ENCODE measurements around the gene COL20A1. TPM values are rescaled to one million over a fixed set of nuclear protein-coding genes. Genes with fewer than 3 reads are reported as not detected.

Gene COL20A1
- total RNA-seq, 4 donors from 2014 or later, result not detected

DNA sequence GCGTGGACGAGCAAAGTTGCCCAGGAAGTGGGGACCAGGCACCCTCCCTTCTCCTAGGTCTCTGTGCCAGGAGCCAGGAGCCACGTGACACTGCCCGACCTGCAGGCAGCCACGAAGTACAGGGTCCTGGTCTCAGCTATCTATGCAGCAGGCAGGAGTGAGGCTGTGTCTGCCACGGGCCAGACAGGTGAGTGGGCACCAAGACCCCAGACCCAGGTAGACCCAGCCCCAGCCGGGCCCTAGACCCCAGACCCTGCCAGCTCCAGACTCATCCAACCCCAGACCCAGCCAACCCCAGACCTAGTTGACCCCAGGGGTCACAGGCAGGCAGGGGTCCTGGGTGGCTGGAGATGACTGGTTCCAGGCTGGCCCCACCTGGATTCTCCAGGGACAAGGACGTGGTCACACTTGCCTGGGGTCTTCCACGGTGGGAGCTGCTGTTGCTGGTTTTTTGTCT lies 21.1 kb downstream of the COL20A1 start:
- TF ChIP-seq, protein P1, sequence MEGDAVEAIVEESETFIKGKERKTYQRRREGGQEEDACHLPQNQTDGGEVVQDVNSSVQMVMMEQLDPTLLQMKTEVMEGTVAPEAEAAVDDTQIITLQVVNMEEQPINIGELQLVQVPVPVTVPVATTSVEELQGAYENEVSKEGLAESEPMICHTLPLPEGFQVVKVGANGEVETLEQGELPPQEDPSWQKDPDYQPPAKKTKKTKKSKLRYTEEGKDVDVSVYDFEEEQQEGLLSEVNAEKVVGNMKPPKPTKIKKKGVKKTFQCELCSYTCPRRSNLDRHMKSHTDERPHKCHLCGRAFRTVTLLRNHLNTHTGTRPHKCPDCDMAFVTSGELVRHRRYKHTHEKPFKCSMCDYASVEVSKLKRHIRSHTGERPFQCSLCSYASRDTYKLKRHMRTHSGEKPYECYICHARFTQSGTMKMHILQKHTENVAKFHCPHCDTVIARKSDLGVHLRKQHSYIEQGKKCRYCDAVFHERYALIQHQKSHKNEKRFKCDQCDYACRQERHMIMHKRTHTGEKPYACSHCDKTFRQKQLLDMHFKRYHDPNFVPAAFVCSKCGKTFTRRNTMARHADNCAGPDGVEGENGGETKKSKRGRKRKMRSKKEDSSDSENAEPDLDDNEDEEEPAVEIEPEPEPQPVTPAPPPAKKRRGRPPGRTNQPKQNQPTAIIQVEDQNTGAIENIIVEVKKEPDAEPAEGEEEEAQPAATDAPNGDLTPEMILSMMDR (IDR thresholded peaks at IDR 0.05), result no peak
- no peak for DNase-seq (ENCODE audit: low spot score)
- ATAC-seq (ENCODE audit: low FRiP score), result no peak

GRCh38 chr20:63314566-63315239 lies 21.7 kb downstream of the COL20A1 start:
- no peak for DNase-seq (ENCODE audit: low spot score)
- ATAC-seq (ENCODE audit: low FRiP score), result no peak
- TF ChIP-seq, protein P1 (IDR thresholded peaks at IDR 0.05), result no peak

DNA sequence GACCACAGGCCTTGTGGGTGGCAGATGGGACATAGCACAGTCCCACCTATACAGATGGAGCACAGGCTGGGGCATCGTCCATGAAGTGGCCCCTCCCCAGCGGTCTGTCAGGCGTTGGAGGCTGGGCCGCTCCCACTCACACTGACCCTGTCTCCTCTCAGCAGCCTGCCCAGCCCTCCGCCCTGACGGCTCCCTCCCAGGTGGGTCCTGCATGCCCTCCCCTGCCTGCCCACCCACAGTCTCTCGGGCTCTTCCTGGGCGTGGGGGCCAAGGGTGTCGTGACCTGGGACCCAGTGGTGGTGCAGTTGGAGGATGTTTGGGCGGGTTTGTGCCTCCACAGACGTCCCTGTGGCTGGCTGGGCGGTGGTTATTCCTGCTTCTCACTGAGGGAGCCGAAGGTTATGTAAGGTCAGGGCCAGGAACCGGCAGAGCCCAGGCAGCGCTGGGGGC lies 22.3 kb downstream of the COL20A1 start:
- no peak for DNase-seq (ENCODE audit: low spot score)
- ATAC-seq (ENCODE audit: low FRiP score), result no peak
- TF ChIP-seq, protein P1 (IDR thresholded peaks at IDR 0.05), result no peak

- ATAC-seq (ENCODE audit: low FRiP score) (no peak), DNase-seq (ENCODE audit: low spot score) (no peak)
- TF ChIP-seq, protein P1 (IDR thresholded peaks at IDR 0.05), result no peak
These were observed 22.9 kb downstream of the COL20A1 start for GRCh38 chr20:63315731-63316491.

DNA sequence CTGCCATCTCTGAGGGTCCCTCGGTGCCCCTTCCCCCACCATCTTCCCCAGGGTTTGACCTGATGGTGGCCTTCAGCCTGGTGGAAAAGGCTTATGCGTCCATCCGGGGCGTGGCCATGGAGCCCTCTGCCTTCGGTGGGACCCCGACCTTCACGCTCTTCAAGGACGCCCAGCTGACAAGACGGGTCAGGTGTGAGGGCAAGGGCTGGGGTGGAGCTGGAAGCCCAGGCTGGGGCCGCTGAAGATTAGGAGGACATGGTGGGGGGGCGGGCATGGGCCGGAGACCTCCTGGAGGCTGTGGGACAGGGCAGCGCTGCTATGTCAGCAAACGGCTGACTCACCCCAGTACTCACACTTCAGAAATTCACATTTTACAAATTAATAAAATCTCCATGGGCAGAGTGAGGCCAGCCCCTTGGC lies 23.5 kb downstream of the COL20A1 start:
- DNase-seq (ENCODE audit: low spot score) (no peak), ATAC-seq (ENCODE audit: low FRiP score) (no peak)
- TF ChIP-seq, protein P1 (IDR thresholded peaks at IDR 0.05), result no peak

GRCh38 chr20:63317061-63317460 lies 24.1 kb downstream of the COL20A1 start:
- ATAC-seq (ENCODE audit: low FRiP score) (no peak), DNase-seq (ENCODE audit: low spot score) (no peak)
- TF ChIP-seq, protein P1 (IDR thresholded peaks at IDR 0.05), result no peak
